Activated T-helper 1 cell treated with anti-CD3 and anti-CD28 coated beads, Interleukin-2, amount 50 U/mL, for 16 hours (primary cell): ENCODE results near the gene KNOP1.
"Not testable (repeated sequence)": the region's sequence is repeated elsewhere in the genome, so short reads cannot be mapped to it uniquely, and the experiment has no call there.

Source experiments
- DNase-seq, 2 donors: peaks; one replicate each; pipeline ENCODE4 v3.0.0-alpha.2; 2020; ENCODE audit warnings: low read depth in 1 of 2, low spot score in 1 of 2

KNOP1 gene

GRCh38 chr16:19743816-19744159 lies 25.8 kb upstream of the KNOP1 start:
- DNase-seq, result no peak

- no peak for DNase-seq
These were observed 23.3 kb upstream of the KNOP1 start for GRCh38 chr16:19741354-19741753.

- no peak for DNase-seq
These were observed 19.4 kb upstream of the KNOP1 start for GRCh38 chr16:19737306-19738038.

- no peak for DNase-seq
These were observed 17.2 kb upstream of the KNOP1 start for GRCh38 chr16:19735074-19735867.

GRCh38 chr16:19733551-19733950 lies 15.5 kb upstream of the KNOP1 start:
- DNase-seq, result no peak

GRCh38 chr16:19728636-19728965 lies 10.6 kb upstream of the KNOP1 start:
- no peak for DNase-seq

GRCh38 chr16:19722981-19723380 lies 5.0 kb upstream of the KNOP1 start:
- DNase-seq, result no peak

- no peak for DNase-seq
These were observed 4.4 kb upstream of the KNOP1 start for GRCh38 chr16:19722269-19722952.

GRCh38 chr16:19718624-19718965 lies 568 bp upstream of the KNOP1 start:
- no peak for DNase-seq

GRCh38 chr16:19717314-19717713 lies 713 bp downstream of the KNOP1 start:
- DNase-seq, result no peak

GRCh38 chr16:19716728-19717127 lies 1.3 kb downstream of the KNOP1 start:
- not testable (repeated sequence) for DNase-seq

GRCh38 chr16:19716183-19716582 lies 1.8 kb downstream of the KNOP1 start:
- no peak for DNase-seq

GRCh38 chr16:19715566-19715965 lies 2.5 kb downstream of the KNOP1 start:
- no peak for DNase-seq

GRCh38 chr16:19713697-19714096 lies 4.3 kb downstream of the KNOP1 start:
- no peak for DNase-seq

- DNase-seq, result no peak
These were observed 5.5 kb downstream of the KNOP1 start for GRCh38 chr16:19712418-19713058.

GRCh38 chr16:19711643-19712042 lies 6.4 kb downstream of the KNOP1 start:
- DNase-seq, result no peak

- DNase-seq, result no peak
These were observed 7.0 kb downstream of the KNOP1 start for GRCh38 chr16:19710991-19711545.

- no peak for DNase-seq
These were observed 7.7 kb downstream of the KNOP1 start for GRCh38 chr16:19710191-19710908.

GRCh38 chr16:19709381-19710136 lies 8.5 kb downstream of the KNOP1 start:
- no peak for DNase-seq
